A673 (cell line): ENCODE data around the gene NTN3.

ENCODE experiments used
- EZH2 ChIP-seq: fragments of 200-600 bp; sonication (generic); IDR thresholded peaks from 2 replicates; pipeline ENCODE4 v1.6.1; 2017; ENCODE audit warnings: borderline replicate concordance, low read depth, mild to moderate bottlenecking, mixed read lengths, antibody characterized with exemption, low read length; ENCODE audit not compliant: poor library complexity, severe bottlenecking
- TF ChIP-seq, protein P1 (sequence below): fragments of 300-800, 200-600 bp; sonication (generic); conservative IDR thresholded peaks from 2 replicates; pipeline ENCODE4 v1.5.1; 2017; ENCODE audit warnings: low read depth, mild to moderate bottlenecking, antibody characterized with exemption, low read length, moderate library complexity, mixed read lengths

DNA sequence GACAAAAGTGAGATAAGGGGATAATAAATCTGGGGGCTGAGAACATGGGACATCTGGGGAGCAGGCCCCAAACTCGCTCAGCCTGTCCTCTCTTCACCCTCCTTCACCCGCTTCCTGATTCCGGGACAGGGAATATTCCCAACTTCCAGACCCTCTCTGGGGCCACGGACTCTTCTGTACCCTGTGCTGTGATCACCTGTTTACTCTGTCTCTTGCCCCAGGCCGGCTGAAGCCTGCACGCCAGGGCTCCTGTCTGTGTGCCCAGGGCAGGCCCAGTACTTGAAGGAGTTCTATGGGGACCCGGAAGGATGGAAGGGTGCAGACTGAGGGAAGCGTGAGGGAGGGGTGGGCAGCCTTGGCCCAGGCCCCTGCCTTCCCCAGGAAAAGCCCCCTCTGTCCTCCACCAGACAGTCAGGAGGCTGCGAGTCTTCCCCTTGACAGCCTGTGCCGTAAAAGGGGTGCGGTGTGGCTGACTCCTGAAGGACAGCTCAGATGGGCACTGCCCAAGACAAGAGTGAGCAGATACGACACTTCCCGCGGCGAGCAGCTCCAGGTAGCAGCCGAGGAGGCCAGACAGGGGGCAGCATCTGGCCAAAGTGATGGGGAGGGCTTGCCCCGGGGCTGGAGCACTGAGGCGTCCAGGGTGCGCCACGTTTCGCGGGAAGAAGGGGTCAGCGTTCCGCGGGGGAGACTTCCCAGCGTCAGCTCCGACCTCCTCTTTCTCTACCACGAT lies 42.9 kb upstream of the NTN3 start:
- TF ChIP-seq, protein P1, sequence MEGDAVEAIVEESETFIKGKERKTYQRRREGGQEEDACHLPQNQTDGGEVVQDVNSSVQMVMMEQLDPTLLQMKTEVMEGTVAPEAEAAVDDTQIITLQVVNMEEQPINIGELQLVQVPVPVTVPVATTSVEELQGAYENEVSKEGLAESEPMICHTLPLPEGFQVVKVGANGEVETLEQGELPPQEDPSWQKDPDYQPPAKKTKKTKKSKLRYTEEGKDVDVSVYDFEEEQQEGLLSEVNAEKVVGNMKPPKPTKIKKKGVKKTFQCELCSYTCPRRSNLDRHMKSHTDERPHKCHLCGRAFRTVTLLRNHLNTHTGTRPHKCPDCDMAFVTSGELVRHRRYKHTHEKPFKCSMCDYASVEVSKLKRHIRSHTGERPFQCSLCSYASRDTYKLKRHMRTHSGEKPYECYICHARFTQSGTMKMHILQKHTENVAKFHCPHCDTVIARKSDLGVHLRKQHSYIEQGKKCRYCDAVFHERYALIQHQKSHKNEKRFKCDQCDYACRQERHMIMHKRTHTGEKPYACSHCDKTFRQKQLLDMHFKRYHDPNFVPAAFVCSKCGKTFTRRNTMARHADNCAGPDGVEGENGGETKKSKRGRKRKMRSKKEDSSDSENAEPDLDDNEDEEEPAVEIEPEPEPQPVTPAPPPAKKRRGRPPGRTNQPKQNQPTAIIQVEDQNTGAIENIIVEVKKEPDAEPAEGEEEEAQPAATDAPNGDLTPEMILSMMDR: no peak
- TF ChIP-seq EZH2: no peak
